Fibroblast of the conjunctiva (primary cell): Measurements from ENCODE around the gene VASN.

Source experiments
- DNase-seq: peaks from one replicate; pipeline ENCODE4 v3.0.0-alpha.2; 2010; ENCODE audit warnings: low read depth

Gene VASN

DNA sequence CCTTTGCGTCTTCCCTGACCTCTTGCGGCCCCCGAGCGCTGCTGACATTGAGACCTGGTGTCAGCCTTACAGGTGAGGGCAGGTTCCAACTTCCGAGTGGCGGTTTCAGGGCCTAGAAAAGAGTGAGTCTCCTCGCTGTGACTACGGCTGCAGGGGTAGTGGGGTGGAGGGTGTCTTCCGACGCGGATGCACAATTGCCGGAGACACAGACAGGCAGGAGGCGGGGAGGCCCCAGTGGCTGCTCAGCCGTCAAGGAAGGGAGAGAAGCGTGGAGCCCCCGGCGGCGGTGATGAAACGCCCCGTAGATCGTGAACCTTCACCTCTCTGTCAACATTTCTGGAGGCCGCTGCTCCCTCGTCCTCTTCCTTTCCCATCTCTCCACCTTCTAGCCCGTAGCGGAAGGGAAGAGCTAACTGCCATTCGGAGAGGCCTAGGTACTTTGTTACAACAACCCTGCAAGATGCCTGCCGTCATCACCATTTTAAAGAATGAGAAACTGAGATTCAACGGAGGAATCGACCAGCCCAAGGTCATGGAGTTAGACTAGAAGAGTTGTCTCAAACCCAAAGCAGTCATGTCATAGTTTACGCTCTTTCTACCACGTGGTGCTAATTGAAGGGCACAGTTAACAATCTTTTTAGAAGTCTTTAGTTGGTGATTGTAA lies 54.5 kb downstream of the VASN start:
- no peak for DNase-seq

DNA sequence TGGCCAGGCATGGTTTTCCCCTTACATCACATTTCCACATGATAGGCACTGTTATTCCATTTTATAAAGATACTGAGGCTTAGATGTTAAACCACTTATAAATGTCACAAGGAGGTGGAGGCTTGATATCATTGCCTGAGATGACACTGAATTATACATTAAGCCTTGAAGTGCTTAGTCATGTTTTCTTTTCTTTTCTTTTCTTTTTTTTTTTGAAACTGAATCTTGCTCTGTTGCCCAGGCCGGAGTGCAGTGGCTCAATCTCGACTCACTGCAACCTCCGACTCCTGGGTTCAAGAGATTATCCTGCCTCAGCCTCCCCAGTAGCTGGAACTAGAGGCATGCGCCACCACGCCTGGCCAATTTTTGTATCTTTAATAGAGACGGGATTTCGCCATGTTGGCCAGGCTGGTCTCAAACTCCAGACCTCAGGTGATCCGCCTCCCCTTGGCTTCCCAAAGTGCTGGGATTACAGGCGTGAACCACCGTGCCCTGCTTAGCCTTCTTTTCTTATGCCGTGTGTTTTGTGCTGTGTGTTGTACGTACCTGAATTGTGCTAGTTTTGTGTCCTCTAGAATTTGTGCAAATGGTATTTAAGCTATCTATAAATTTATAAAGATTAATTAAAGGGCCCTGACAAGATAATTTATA lies 55.2 kb downstream of the VASN start:
- DNase-seq: no peak

DNA sequence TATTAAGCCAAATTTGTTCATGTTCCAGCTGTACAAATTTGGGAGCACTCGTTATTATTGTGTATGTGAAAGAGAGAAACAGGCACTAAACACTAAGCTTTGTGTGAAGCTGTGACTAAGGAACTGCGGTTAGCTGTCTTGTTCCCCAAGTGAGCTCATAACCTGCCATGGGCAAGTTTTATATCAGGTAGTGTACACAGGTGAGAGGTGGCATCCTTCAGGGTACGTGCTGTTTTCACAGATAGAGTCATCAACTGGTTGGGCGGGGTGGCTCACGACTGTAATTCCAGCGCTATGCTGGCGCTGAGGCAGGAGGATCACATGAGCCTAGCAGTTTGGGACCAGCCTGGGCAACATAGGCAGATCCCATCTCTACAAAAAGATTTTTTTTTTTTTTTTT lies 56.9 kb downstream of the VASN start:
- DNase-seq: no peak

DNA sequence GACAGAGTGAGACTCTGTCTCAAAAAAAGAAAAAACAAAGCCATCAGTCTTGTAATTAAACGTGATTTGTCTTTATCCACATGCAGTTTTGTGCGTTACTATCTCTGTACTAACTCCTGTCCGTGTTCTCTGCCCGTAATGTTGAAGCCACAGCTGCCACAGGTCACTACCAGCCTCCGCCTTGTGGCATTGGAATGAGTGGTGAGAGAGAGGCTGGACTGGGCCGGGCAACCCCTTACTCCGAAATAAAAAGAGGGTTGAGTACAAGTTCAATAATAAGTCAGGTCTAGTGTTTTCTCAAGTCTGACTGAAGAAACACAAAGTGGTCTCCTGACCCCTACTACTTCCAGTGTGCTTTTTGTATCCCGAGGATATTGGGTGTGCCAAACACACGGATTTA lies 59.4 kb downstream of the VASN start:
- no peak for DNase-seq
